GM12801 (cell line): Measurements from ENCODE around the gene NDUFS3.

Experiments
- TF ChIP-seq, protein P1 (sequence below): IDR thresholded peaks from one replicate; pipeline ENCODE4 v1.5.1; 2011; ENCODE audit warnings: control low read depth; ENCODE audit not compliant: insufficient read length; ENCODE audit errors: extremely low read depth

Gene NDUFS3

GRCh38 chr11:47569646-47570045 is 9.2 kb upstream of the NDUFS3 start:
- TF ChIP-seq, protein P1, sequence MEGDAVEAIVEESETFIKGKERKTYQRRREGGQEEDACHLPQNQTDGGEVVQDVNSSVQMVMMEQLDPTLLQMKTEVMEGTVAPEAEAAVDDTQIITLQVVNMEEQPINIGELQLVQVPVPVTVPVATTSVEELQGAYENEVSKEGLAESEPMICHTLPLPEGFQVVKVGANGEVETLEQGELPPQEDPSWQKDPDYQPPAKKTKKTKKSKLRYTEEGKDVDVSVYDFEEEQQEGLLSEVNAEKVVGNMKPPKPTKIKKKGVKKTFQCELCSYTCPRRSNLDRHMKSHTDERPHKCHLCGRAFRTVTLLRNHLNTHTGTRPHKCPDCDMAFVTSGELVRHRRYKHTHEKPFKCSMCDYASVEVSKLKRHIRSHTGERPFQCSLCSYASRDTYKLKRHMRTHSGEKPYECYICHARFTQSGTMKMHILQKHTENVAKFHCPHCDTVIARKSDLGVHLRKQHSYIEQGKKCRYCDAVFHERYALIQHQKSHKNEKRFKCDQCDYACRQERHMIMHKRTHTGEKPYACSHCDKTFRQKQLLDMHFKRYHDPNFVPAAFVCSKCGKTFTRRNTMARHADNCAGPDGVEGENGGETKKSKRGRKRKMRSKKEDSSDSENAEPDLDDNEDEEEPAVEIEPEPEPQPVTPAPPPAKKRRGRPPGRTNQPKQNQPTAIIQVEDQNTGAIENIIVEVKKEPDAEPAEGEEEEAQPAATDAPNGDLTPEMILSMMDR, result no peak

DNA sequence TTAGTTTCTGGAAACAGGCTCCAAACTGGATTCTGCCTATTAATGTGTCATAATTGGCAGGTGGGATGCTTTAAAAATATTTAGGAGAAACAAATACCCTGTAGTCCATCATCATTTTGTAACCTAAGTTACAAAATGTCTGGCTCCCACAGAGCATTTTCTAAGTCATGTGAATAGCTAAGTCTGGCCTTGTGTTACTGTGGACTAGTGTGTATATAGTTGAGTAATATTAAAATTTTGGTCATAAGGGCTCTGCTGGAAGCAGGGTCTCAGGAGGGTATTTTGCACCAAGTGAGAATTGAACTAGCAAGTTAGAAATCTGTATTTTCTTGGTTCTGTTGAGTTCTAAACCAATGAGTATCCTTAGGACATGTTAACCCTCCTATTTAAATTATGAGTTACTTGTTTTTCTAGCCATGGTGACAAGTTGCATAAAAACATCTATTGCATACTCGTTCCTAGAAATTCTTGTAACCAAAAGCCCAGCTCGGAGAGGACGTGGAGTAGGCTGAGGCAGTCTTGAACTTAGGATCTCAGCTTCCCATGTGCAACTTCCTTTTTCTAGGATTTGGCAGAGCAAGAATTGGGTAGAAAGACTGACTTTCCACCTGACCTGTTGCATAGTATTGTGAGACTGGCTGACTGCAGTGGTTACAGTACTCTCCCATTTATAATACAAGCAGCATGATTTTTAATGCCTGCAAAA is 8.1 kb upstream of the NDUFS3 start:
- TF ChIP-seq, protein P1, result no peak

DNA sequence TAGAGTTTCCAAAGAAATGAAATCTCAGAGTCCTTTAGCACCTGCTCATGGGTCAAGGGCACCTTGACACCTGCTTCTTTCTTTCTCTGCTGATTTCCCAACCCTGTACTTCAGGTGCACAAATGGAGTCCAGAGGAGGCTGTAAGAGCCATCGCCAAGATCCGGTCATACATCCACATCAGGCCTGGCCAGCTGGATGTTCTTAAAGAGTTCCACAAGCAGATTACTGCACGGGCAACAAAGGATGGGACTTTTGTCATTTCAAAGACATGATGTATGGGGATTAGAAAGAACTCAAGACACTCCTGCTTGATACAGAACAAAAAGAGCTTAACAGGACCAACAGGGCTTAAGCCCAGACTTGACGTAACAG is 7.5 kb upstream of the NDUFS3 start:
- TF ChIP-seq, protein P1, result no peak

GRCh38 chr11:47571895-47572294 is 7.0 kb upstream of the NDUFS3 start:
- TF ChIP-seq, protein P1, result no peak

DNA sequence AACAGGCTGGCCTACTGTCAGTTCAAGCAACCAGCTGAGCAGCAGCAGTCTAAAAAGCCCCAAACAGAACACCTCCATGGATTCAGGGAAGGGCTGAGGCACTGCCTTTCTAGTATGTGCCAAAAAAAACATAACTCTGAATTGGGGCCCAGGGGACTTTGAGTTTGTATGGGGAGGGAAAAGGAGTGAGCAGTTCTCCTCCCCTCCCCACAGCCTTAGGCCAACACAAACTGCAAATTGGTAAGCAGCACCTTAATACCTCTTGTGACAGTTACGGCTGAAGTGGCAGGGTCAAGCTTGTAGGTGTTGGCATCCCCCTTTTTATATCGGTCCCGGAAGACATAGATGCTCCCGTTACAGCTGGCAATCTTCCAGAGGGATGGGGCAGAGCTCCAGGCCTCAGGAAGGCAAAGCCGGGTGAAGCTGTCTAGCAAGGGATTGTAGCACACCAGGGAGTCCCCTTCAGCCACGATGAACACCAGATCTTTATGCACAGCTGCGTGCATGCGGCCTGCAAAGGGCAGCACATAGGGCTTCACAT is 6.1 kb upstream of the NDUFS3 start:
- TF ChIP-seq, protein P1, result no peak

DNA sequence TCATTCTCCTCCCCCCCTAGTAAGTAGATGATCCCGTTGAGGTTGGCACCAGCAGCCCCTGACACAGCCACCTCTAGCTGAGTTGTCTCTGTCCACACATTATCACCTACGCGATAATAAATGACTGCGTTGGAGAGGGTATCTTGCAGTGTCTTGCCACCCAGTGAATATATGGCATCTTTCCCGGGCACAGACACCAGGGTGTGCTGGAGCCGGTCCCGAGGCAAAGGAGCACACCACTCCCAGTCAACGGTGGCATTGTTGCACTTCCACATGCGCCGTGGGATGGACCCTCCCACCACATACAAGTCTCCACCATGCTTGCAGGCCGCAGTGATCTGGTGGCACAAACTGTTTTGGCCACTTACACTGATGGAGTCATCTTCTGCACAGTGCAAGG is 5.6 kb upstream of the NDUFS3 start:
- TF ChIP-seq, protein P1, result no peak

DNA sequence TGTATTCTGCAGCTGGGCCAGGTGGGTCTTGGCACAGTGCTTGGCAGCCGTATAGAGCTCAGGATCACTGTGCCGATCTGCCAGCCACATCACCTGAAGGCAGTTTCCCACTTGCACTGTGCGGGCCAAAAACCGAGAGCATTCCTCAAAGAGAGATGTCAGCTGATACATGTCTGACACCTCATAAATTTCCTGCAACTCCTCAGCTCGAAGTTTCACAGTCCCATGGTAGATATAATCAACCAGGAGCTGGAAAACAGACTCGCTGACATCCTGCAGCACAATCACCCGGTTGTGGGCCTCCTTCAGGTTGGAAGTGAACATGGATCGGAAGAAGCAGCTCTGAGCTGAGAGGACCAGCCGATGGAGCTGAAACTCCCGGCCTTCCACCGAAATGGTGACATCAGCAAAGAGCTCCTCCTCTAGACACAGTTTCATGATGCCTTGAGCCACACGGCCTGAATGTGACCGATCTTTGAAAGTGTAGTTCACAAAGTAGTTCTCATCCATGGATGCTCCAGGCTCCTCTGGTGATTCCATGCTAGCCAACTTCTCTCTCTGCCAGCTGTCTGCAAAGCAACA is 1.3 kb upstream of the NDUFS3 start:
- TF ChIP-seq, protein P1, result no peak
